Midbrain (tissue), 1 donor: Measurements from ENCODE around the gene F10.

Experiments used
- DNase-seq: peaks from one replicate; lab custom pipeline; 2025; lab: John Stamatoyannopoulos, UW

F10 gene

GRCh38 chr13:113116871-113117271 lies 5.7 kb upstream of the F10 start:
- DNase-seq, result no peak

- DNase-seq, result no peak
Observed at GRCh38 chr13:113117335-113117872, 5.2 kb upstream of the F10 start.

GRCh38 chr13:113117911-113118260 lies 4.7 kb upstream of the F10 start:
- no peak for DNase-seq

- DNase-seq, result no peak
Observed at GRCh38 chr13:113118261-113119021, 4.2 kb upstream of the F10 start.

GRCh38 chr13:113119166-113119821 lies 3.3 kb upstream of the F10 start:
- no peak for DNase-seq

- no peak for DNase-seq
Observed at GRCh38 chr13:113119822-113120189, 2.8 kb upstream of the F10 start.

- DNase-seq, result no peak
Observed at GRCh38 chr13:113120300-113121182, 2.1 kb upstream of the F10 start.

- no peak for DNase-seq
Observed at GRCh38 chr13:113121183-113121927, 1.2 kb upstream of the F10 start.

- DNase-seq, result no peak
Observed at GRCh38 chr13:113121928-113122471, 599 bp upstream of the F10 start.

GRCh38 chr13:113123226-113124201 lies 915 bp downstream of the F10 start:
- DNase-seq, result no peak

- DNase-seq, result no peak
Observed at GRCh38 chr13:113124211-113124970, 1.8 kb downstream of the F10 start.

GRCh38 chr13:113125506-113126264 lies 3.1 kb downstream of the F10 start:
- no peak for DNase-seq

GRCh38 chr13:113126265-113127150 lies 3.9 kb downstream of the F10 start:
- DNase-seq, result no peak

GRCh38 chr13:113129480-113129879 lies 6.9 kb downstream of the F10 start:
- DNase-seq, result no peak

- DNase-seq, result no peak
Observed at GRCh38 chr13:113129921-113130750, 7.5 kb downstream of the F10 start.

GRCh38 chr13:113135281-113135760 lies 12.7 kb downstream of the F10 start:
- DNase-seq, result no peak
